CD14-positive monocyte (primary cell): ENCODE results near the gene KRTDAP. TPM values are rescaled to one million over a fixed set of nuclear protein-coding genes. Genes with fewer than 3 reads are reported as not detected.

Experiments
- DNase-seq, 3 donors: peaks; one replicate each; pipeline ENCODE4 v3.0.0-alpha.2; 2011 to 2022
- H2AFZ ChIP-seq: 2 replicates; pipeline ENCODE4 v1.6.0; 2012; ENCODE audit warnings: mild to moderate bottlenecking, low read depth, low read length, inconsistent platforms; ENCODE audit not compliant: insufficient read depth, poor library complexity, severe bottlenecking
- H3K27ac ChIP-seq, 2 donors: 1 replicate in 1 of 2; 2 replicates in 1 of 2; pipeline ENCODE4 v1.5.1; 2012 to 2013; ENCODE audit warnings: low read length in 2 of 2, control low read depth in 1 of 2, inconsistent platforms in 1 of 2, low read depth in 1 of 2, mild to moderate bottlenecking in 1 of 2
- H3K27me3 ChIP-seq, 2 donors: one replicate each; pipeline versions ENCODE4 v1.6.0 to v1.6.1; 2011 to 2013; ENCODE audit warnings: low read length in 2 of 2; ENCODE audit not compliant: control insufficient read depth in 2 of 2, insufficient read depth in 2 of 2
- H3K36me3 ChIP-seq, 2 donors: replicated peaks in 1 of 2; 1 replicate in 1 of 2; 2 replicates in 1 of 2; pipeline versions ENCODE4 v1.5.1 to v1.6.1; 2012 to 2013; ENCODE audit warnings: low read length in 2 of 2, control low read depth in 1 of 2, inconsistent platforms in 1 of 2, mild to moderate bottlenecking in 1 of 2; ENCODE audit not compliant: insufficient read depth in 2 of 2, control insufficient read depth in 1 of 2
- H3K4me1 ChIP-seq, 2 donors: 1 replicate in 1 of 2; 2 replicates in 1 of 2; pipeline versions ENCODE4 v1.5.1 to v1.6.1; 2012 to 2013; ENCODE audit warnings: low read length in 2 of 2, control low read depth in 1 of 2, inconsistent platforms in 1 of 2, mild to moderate bottlenecking in 1 of 2, moderate library complexity in 1 of 2; ENCODE audit not compliant: insufficient read depth in 2 of 2, control insufficient read depth in 1 of 2
- H3K4me2 ChIP-seq: replicated peaks from 2 replicates; pipeline ENCODE3; 2012; ENCODE audit warnings: low read length, moderate library complexity, mild to moderate bottlenecking; ENCODE audit not compliant: poor library complexity, severe bottlenecking; ENCODE audit errors: extremely low read depth
- H3K4me3 ChIP-seq, 3 experiments: fragments of 200-600 bp in 1 of 3; sonication (generic) in 1 of 3; replicated peaks in 1 of 3; 1 replicate in 2 of 3; 2 replicates in 1 of 3; pipeline ENCODE4 v1.5.1; 2011 to 2013; ENCODE audit warnings: low read length in 3 of 3, mild to moderate bottlenecking in 3 of 3, control low read depth in 2 of 3, low read depth in 2 of 3, inconsistent platforms in 1 of 3, moderate library complexity in 1 of 3
- H3K79me2 ChIP-seq: 2 replicates; pipeline ENCODE4 v1.6.0; 2012; ENCODE audit warnings: mild to moderate bottlenecking, control low read depth, inconsistent platforms, low read length, moderate library complexity; ENCODE audit not compliant: insufficient read depth
- H3K9ac ChIP-seq: 2 replicates; pipeline ENCODE4 v1.6.0; 2017; ENCODE audit warnings: low read length, mild to moderate bottlenecking; ENCODE audit not compliant: insufficient read depth, poor library complexity, severe bottlenecking
- H3K9me3 ChIP-seq, 2 donors: replicated peaks in 1 of 2; 1 replicate in 1 of 2; 2 replicates in 1 of 2; pipeline versions ENCODE4 v1.5.1 to v1.6.1; 2012 to 2013; ENCODE audit warnings: low read length in 2 of 2, control low read depth in 1 of 2; ENCODE audit not compliant: control insufficient read depth in 1 of 2, insufficient read depth in 1 of 2
- H4K20me1 ChIP-seq: 2 replicates; pipeline ENCODE4 v1.6.0; 2012; ENCODE audit warnings: mild to moderate bottlenecking, low read length, control low read depth, moderate library complexity; ENCODE audit not compliant: insufficient read depth
- H3K27ac Mint-ChIP-seq, 7 donors: one replicate each; pipeline ENCODE4 v1.8.0; 2020; ENCODE audit warnings: mild to moderate bottlenecking in 7 of 7, mixed read lengths in 7 of 7, moderate library complexity in 6 of 7, inconsistent platforms in 2 of 7
- H3K27me3 Mint-ChIP-seq, 3 donors: one replicate each; pipeline ENCODE4 v1.8.0; 2021 to 2022; ENCODE audit warnings: low read depth in 3 of 3, mild to moderate bottlenecking in 3 of 3, mixed read lengths in 3 of 3, moderate library complexity in 3 of 3, inconsistent platforms in 1 of 3
- H3K36me3 Mint-ChIP-seq, 2 donors: one replicate each; pipeline ENCODE4 v1.8.0; 2020; ENCODE audit warnings: mixed read lengths in 2 of 2, inconsistent platforms in 1 of 2, mild to moderate bottlenecking in 1 of 2
- H3K4me1 Mint-ChIP-seq: one replicate; pipeline ENCODE4 v1.8.0; 2020; ENCODE audit warnings: mild to moderate bottlenecking, mixed read lengths
- H3K4me3 Mint-ChIP-seq, 2 donors: one replicate each; pipeline ENCODE4 v1.8.0; 2020; ENCODE audit warnings: mild to moderate bottlenecking in 2 of 2, mixed read lengths in 2 of 2, moderate library complexity in 1 of 2
- H3K9me3 Mint-ChIP-seq, 7 donors: one replicate each; pipeline ENCODE4 v1.8.0; 2020 to 2022; ENCODE audit warnings: mixed read lengths in 7 of 7, mild to moderate bottlenecking in 6 of 7, moderate library complexity in 6 of 7, inconsistent platforms in 2 of 7
- CTCF ChIP-seq: fragments of 200-600 bp; IDR thresholded peaks from one replicate; pipeline ENCODE4 v1.8.0; 2022; ENCODE audit warnings: antibody characterized with exemption, mild to moderate bottlenecking
- WGBS: methylation state at CpG from one replicate; pipeline ENCODE4 v1.1.5; 2013; ENCODE audit warnings: missing lambda C conversion rate; ENCODE audit not compliant: insufficient coverage; 5-methylcytosine and 5-hydroxymethylcytosine counted together
- intact Hi-C, 2 donors: fragments of 100-400 bp; cut with micrococcal nuclease; formaldehyde crosslinking; loops; one replicate each; pipeline versions ENCODE4 v1.15.0 to v1.15.1; 2023
- polyA plus RNA-seq, 3 donors: library from polyadenylated mRNA; depleted of rRNA in 1 of 3; unstranded in 2 of 3; stranded (reverse) in 1 of 3; fragments of 300-500 nt in 2 of 3; fragments of >200 nt in 1 of 3; fragmentation: Illumina TruSeq in 2 of 3; gene quantifications; 1 replicate in 2 of 3; 2 replicates in 1 of 3; pipeline ENCODE4 v1.2.3, GENCODE V29; 2012 to 2021

The KRTDAP gene
- polyA plus RNA-seq, 3 donors = not detected

GRCh38 chr19:35522745-35523327 lies 32.6 kb upstream of the KRTDAP start:
- TF ChIP-seq CTCF = no peak
- no peaks in the 10 kb centered on the region for H3K9me3 ChIP-seq
- H3K4me1 Mint-ChIP-seq = peaks cover 2% of the 10 kb centered on the region
- H2AFZ ChIP-seq = no peak overlapping the region
- no peak overlapping the region for H3K27ac ChIP-seq
- H3K36me3 ChIP-seq = no peaks in the 10 kb centered on the region
- H3K27me3 ChIP-seq = no peaks in the 10 kb centered on the region
- H4K20me1 ChIP-seq = no peaks in the 10 kb centered on the region
- H3K9me3 Mint-ChIP-seq = no peaks in the 10 kb centered on the region
- H3K4me1 ChIP-seq = no peaks in the 10 kb centered on the region
- H3K27me3 Mint-ChIP-seq = peaks cover 5 to 10% (median 8%) of the 10 kb centered on the region in 3 donors
- intact Hi-C loops = no loop called here
- no peak for DNase-seq
- H3K27ac Mint-ChIP-seq = no peak overlapping the region
- no peaks in the 10 kb centered on the region for H3K79me2 ChIP-seq
- 93% methylated on average over 8 of the region's 12 CpGs for WGBS
- no peak overlapping the region for H3K4me3 ChIP-seq
- H3K9ac ChIP-seq = no peak overlapping the region
- H3K36me3 Mint-ChIP-seq = no peaks in the 10 kb centered on the region
- H3K4me2 ChIP-seq = no peak overlapping the region
- no peak overlapping the region for H3K4me3 Mint-ChIP-seq

- Mint-ChIP-seq H3K4me3 (no peak overlapping the region), H3K27me3 (peaks cover 7 to 10% (median 7%) of the 10 kb centered on the region in 3 donors), H3K36me3 (no peaks in the 10 kb centered on the region), H3K27ac (peak overlapping the region in 1 of 7 donors; percentile 3), H3K9me3 (peaks cover 0 to 2% (median 0%) of the 10 kb centered on the region in 7 donors), H3K4me1 (peaks cover 2% of the 10 kb centered on the region)
- no peak overlapping the region for H3K4me2 ChIP-seq
- H2AFZ ChIP-seq = no peak overlapping the region
- no peak for DNase-seq
- H3K79me2 ChIP-seq = no peaks in the 10 kb centered on the region
- no peaks in the 10 kb centered on the region for H3K36me3 ChIP-seq
- 69% methylated on average over 10 of the region's 16 CpGs for WGBS
- no peak for TF ChIP-seq CTCF
- intact Hi-C loops = no loop called here
- H3K9ac ChIP-seq = no peak overlapping the region
- no peaks in the 10 kb centered on the region for H3K27me3 ChIP-seq
- H3K9me3 ChIP-seq = no peaks in the 10 kb centered on the region
- H3K4me1 ChIP-seq = no peaks in the 10 kb centered on the region
- no peaks in the 10 kb centered on the region for H4K20me1 ChIP-seq
- no peak overlapping the region for H3K4me3 ChIP-seq
- no peak overlapping the region for H3K27ac ChIP-seq
These were observed 31.0 kb upstream of the KRTDAP start for GRCh38 chr19:35521124-35521743.
